Hematopoietic multipotent progenitor cell treated with erythropoietin and hydrocortisone succinate and interleukin-3 and kit ligand, for 17 days (in vitro differentiated cells): ENCODE data around the gene SCGB1D1.

ENCODE experiments used
- DNase-seq: peaks from one replicate; pipeline ENCODE4 v3.0.0-alpha.2; 2015; ENCODE audit warnings: low spot score

Gene SCGB1D1

GRCh38 chr11:62190011-62190410 is at the start of gene SCGB1D1:
TSS of gene SCGB1D1 (plus strand) at chr11:62190216. CDS start at chr11:62190285, 69 bp downstream.
- no peak for DNase-seq

- DNase-seq = no peak
Observed at GRCh38 chr11:62140304-62141110, 49.5 kb upstream of the SCGB1D1 start.

GRCh38 chr11:62141111-62142042 is 48.6 kb upstream of the SCGB1D1 start:
- no peak for DNase-seq

- no peak for DNase-seq
Observed at GRCh38 chr11:62142043-62142375, 48.0 kb upstream of the SCGB1D1 start.

GRCh38 chr11:62142921-62143320 is 47.1 kb upstream of the SCGB1D1 start:
- DNase-seq = no peak

- DNase-seq = no peak
Observed at GRCh38 chr11:62143727-62144126, 46.3 kb upstream of the SCGB1D1 start.

GRCh38 chr11:62144641-62145255 is 45.3 kb upstream of the SCGB1D1 start:
- DNase-seq = no peak

GRCh38 chr11:62145261-62145871 is 44.6 kb upstream of the SCGB1D1 start:
- no peak for DNase-seq

GRCh38 chr11:62146476-62147200 is 43.4 kb upstream of the SCGB1D1 start:
- no peak for DNase-seq

- no peak for DNase-seq
Observed at GRCh38 chr11:62147545-62147944, 42.5 kb upstream of the SCGB1D1 start.

- DNase-seq = no peak
Observed at GRCh38 chr11:62148271-62148980, 41.6 kb upstream of the SCGB1D1 start.

GRCh38 chr11:62149986-62150886 is 39.8 kb upstream of the SCGB1D1 start:
- DNase-seq = no peak

GRCh38 chr11:62150887-62151736 is 38.9 kb upstream of the SCGB1D1 start:
- DNase-seq = no peak

- no peak for DNase-seq
Observed at GRCh38 chr11:62151737-62152102, 38.3 kb upstream of the SCGB1D1 start.

- no peak for DNase-seq
Observed at GRCh38 chr11:62152245-62153086, 37.5 kb upstream of the SCGB1D1 start.

GRCh38 chr11:62153087-62153395 is 37.0 kb upstream of the SCGB1D1 start:
- no peak for DNase-seq

- DNase-seq = no peak
Observed at GRCh38 chr11:62153617-62154016, 36.4 kb upstream of the SCGB1D1 start.

GRCh38 chr11:62157603-62158002 is 32.4 kb upstream of the SCGB1D1 start:
- DNase-seq = no peak
